NCI-H2227 treated with DMSO at 0.1 percent for 48 hours (cell line): ENCODE measurements around the gene ARL15.

Experiments used
- DNase-seq: peaks from one replicate; lab custom pipeline; 2025; lab: John Stamatoyannopoulos, UW

ARL15 gene

DNA sequence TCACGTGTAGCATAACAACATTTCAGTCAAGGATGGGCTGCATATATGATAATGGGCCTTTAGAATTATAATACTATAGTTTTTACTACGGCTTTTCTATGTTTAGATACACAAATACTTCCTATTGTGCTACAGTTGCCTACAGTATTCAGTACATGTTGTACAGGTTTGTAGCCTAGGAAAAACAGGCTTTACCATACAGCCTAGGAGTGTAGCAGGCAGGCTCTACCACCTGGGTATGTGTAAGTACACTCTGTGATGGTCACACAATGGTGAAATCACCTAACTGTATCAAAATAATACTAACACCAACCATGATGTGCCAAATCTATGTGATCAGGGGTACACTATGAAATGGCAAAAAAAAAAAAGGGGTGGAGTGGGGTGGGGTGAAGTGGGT is 372.9 kb downstream of the ARL15 start:
- no peak for DNase-seq

DNA sequence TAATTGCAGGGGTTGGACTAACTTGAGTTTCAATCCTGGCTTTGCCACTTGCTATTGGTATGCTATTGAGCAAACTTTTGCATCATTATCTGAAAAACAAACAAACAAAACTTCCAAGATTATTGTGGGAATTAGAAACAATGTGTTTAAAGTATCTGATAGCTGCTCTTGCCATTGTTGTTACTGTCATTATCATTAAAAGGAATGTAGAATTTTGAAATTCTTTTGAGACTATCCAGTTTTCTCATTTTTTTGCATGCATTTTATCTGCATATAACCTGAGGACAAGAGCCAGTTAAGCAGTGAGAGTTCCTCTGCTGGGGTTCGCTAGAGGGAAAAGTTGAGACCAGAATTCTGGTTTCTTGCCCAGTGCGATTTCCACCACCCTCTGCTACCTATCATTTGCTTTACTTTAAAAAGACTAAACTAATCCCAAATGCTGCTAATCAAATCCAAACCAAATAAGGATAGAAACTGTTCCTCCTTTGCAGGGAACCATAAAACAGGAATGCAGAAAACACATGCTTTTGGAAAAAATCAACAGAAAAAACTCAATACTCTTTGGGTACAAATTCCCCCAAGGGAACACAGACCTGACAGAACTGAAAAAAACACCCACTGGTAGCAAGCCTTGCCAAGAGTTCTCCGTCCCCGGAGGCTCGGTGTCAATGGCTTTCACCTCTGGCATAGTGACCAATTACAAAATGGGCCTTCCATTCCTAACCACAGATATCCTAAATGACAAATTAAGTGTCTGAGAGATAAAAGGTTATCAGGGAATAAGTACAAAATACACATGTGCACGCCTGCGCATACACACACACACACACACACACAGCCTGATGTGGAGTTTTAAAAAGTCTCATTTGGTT is 373.7 kb downstream of the ARL15 start:
- no peak for DNase-seq

DNA sequence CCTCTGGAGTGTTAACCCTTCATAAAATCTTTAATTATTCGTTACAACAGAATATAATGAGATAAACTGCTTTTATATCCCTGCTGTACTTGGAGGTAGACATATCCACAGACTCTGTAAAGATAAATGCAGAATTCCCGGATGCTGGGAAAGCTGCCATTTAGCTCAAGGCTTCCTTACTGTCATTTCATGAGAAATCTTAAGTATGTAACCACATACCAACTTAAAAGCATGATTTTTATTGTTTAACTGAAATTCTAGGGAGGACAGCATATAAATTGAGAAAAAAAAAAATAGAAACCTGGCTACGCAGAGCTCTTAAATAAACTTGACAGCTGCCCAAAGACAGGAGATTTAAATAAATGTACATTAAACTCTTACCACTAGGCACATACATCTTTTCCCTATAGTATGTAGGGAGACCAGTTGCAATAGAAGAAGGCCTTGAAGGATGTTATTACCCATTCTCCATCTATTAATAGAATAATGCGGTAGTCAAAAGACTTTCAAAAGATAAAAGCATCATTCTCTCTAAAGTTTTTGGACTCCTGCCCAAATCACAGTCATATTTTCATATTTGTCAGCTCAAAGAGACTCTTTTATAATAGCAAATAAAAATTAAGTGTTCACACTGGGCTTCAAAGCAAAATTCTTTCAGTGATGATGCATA is 376.1 kb downstream of the ARL15 start:
- DNase-seq, result no peak

GRCh38 chr5:53932351-53932750 is 378.0 kb downstream of the ARL15 start:
- no peak for DNase-seq

DNA sequence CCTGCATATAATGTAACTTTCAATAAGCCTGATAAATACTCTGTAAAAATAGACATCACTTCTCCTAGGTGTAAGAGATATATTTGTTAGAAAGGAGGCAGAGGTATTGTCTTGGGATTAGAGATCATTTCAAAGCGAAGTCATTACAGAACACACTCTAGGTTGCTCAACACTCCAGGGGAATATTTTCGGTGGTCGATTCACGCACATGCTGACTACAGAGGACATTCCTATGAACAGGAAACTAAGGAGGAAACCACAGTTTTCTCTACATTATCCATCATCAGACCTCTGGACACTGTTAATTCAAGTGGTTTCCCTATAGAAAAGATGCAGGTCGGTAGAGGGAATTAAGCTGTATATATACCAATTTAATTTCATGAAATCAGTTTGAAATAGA is 379.9 kb downstream of the ARL15 start:
- no peak for DNase-seq

DNA sequence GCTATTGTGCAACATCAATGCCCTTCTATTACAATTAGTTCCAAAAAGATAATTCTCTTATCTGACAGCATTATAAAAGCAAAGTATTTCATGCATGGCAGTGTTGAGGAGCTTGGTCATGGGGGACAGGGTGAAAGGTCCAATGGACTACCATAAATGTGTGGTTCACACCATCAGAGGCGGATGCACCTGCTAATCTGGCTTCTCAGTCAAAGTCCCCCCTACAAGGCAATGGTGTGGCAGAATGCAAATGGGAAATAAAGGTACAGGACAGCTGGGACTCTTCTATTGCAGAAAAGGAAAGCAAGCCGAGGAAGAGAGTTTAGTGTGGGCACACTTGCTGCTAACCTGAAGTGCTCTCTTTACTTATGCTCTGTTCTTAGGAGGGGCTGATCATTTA is 380.8 kb downstream of the ARL15 start:
- no peak for DNase-seq

GRCh38 chr5:53929152-53929551 is 381.2 kb downstream of the ARL15 start:
- DNase-seq, result no peak

- no peak for DNase-seq
Observed at GRCh38 chr5:53928641-53929040, 381.7 kb downstream of the ARL15 start.

DNA sequence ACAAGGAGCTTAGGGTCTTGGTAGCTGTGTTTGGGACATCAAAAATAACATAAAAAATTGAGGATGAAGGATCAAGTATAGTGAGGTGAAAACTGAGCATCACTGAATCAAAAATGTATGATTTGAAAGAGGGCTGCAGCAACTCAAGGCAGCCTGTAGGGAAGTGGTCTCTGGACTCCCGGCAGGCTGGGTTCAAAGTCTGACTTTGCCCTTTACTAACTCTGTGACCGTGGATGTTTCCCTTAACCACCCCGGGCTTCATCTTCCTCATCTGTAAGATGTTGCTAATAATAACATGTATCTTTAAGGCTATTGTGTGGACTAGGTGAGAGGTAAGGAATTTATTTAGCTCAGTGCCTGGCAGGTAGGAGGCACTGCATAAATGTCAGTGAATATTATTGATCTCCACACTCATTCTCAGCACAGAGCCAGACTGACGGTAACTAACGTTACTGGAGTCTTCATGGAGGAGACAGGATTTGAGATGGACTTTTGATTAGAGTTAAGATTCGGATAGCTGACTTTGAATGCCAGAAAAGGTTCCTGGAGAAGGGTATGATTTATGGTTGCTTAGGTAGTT is 382.6 kb downstream of the ARL15 start:
- no peak for DNase-seq

GRCh38 chr5:53926026-53926425 is 384.3 kb downstream of the ARL15 start:
- no peak for DNase-seq

- DNase-seq, result no peak
Observed at GRCh38 chr5:53924392-53924791, 386.0 kb downstream of the ARL15 start.

DNA sequence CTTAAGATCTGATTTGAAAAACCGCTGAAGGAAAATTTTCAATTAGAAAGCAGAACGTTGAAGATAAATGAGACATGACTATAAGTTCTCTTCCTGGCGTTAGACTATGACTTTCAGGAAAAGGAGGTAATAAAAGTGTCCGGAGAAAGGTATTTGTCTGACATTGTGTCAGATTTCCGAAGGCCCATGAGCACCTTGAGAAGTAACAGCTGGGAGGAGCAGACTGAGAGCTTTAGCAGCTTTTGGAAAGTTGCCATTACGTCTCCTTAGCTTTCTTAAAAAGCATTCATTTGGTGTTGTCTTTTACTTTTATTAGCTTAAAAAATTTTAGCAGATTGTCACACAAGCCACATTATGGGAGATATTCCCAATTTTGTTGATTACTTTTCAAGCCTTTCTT is 386.4 kb downstream of the ARL15 start:
- DNase-seq, result no peak

- DNase-seq, result no peak
Observed at GRCh38 chr5:53922508-53923498, 387.6 kb downstream of the ARL15 start.

DNA sequence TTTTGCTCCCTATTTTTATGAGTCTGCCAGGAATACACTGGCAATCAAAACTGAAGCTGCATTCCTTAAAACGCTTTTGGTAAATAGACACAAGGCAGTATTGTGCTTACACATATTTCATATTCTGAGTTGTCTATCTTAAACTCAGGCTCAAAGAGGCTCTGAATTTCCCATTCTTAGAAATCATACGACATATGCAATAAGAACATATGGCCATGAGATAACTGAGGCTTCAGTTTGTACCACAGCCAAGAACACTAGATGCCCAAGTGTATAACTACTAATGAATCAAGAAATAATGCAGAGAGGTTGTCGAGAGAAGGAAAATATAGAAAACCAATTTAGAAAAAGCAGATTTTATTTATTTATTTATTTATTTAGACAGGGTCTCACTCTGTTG is 392.5 kb downstream of the ARL15 start:
- DNase-seq, result no peak

DNA sequence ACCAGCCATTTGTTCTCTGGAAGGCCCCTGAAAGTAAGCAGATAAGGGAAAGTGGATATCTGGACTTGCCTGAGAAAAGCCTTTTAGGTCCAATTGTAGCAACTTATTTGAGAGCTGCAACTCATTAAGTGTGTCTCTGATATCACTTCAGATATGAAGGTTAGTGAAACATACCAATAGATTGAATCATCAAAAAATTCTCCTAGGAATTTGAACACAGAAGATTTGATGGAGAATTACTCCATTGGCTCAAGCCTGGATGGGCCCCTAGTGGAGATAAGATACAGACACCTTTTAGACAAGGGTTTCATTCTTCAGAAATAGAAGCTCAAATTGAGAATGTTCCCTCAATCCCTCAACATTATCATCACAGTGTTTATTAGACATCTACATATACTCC is 393.3 kb downstream of the ARL15 start:
- DNase-seq, result no peak

DNA sequence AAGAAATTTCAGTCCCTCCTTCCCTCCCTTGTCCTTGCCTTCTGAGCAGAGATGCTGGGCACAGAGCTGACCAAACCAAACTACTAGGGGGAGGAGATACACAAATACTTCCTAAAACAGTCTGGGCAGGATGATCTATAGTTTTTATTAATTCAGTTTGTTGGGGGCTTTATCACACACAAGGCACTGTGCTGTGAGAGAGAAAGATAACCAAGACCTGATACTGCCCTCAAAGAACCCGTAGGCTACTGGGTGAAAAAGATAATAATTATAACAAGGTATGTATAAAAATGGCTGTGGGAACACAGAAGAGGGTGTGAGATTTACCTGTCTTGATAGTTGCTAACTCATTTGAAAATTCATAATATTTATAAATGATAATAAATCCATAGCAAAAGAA is 395.3 kb downstream of the ARL15 start:
- no peak for DNase-seq

DNA sequence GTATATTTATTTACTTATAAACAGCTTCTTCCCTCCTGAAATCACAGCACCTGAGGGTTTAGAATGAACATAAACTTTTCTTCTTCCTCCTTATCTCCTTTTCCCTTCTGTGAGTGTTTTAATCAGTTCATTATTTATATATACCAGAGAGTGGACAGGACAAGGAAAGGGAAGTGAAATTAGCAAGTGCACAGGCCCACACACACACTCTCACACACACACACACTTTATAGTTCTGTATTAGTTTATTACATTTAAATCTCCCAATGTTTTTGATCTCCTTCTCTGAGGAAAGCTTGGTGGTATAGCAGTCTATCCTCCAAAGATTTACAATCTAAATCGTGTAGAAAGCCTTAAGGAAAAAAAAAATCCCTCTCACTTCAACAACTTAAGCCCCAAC is 396.4 kb downstream of the ARL15 start:
- no peak for DNase-seq

DNA sequence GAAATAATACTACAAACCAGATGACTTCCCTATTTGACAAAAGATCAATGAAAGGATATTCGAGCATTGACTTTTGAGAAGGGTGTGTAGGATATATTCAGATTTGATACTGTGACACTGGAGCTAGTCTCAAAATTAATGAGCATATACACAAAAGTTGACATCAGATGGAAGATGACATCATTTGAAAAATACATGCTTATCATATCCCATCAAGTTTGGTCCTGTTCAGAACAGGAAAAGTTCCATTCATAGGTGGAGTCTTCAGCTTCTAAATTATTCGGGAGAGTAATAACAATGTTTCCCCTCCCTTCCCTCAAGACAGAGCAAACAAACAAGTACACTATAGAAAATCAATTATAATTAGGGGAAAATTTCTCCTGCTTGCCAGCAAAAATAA is 401.6 kb downstream of the ARL15 start:
- DNase-seq, result no peak

- no peak for DNase-seq
Observed at GRCh38 chr5:53907827-53908226, 402.5 kb downstream of the ARL15 start.

- no peak for DNase-seq
Observed at GRCh38 chr5:53906736-53907135, 403.6 kb downstream of the ARL15 start.

- DNase-seq, result no peak
Observed at GRCh38 chr5:53902296-53902907, 408.0 kb downstream of the ARL15 start.

DNA sequence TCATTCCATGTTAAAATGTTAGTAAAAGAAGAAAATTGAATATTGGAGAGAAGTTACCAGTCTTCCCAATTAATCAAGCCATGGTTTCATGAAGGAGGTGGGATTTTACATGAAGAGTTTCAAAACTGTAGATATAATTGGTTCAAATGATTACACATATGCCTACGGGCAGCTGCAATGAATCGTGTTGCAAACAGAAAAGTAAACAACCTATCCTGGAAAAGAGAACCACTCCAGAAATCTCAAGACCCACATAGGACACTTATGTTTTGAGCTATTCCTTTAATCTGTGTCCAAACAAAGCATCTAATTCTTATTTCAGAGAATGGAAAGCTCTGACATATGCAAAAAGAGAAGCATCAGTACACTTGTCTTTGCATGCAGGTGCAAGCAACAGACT is 409.7 kb downstream of the ARL15 start:
- no peak for DNase-seq
